SJSA1 (cell line): ENCODE results near the gene TMEM232. TPM values are rescaled to one million over a fixed set of nuclear protein-coding genes. Genes with fewer than 3 reads are reported as not detected.
"Not testable (repeated sequence)": the region's sequence is repeated elsewhere in the genome, so short reads cannot be mapped to it uniquely, and the experiment has no call there.

Experiments
- DNase-seq, 2 experiments: peaks; one replicate each; pipeline ENCODE4 v3.0.0-alpha.2; 2015 to 2020; ENCODE audit warnings: low spot score in 2 of 2, low read depth in 1 of 2
- H3K27ac ChIP-seq: fragments of 250-450 bp; sonication (Bioruptor Pico); 2 replicates; pipeline ENCODE4 v1.5.1; 2020; ENCODE audit warnings: mild to moderate bottlenecking, moderate library complexity
- H3K27me3 ChIP-seq: fragments of 250-450 bp; sonication (Bioruptor Pico); replicated peaks from 2 replicates; pipeline ENCODE4 v1.5.1; 2020; ENCODE audit warnings: mild to moderate bottlenecking, moderate library complexity
- H3K36me3 ChIP-seq: fragments of 250-450 bp; sonication (Bioruptor Pico); 2 replicates; pipeline ENCODE4 v1.5.1; 2020; ENCODE audit warnings: mild to moderate bottlenecking
- H3K4me1 ChIP-seq: fragments of 250-450 bp; sonication (Bioruptor Pico); replicated peaks from 2 replicates; pipeline ENCODE4 v1.6.1; 2021; ENCODE audit warnings: mild to moderate bottlenecking
- H3K4me3 ChIP-seq: fragments of 250-450 bp; sonication (Bioruptor Pico); 2 replicates; pipeline ENCODE4 v1.5.1; 2020; ENCODE audit warnings: mild to moderate bottlenecking
- H3K9me3 ChIP-seq: fragments of 250-450 bp; sonication (Bioruptor Pico); replicated peaks from 2 replicates; pipeline ENCODE4 v1.5.1; 2020; ENCODE audit warnings: mild to moderate bottlenecking
- total RNA-seq: library from RNA; depleted of rRNA; stranded (reverse); fragments of >200 nt; shearing (Covaris generic); gene quantifications from 2 replicates; pipeline ENCODE4 v1.2.3, GENCODE V29; 2014

Gene TMEM232
- total RNA-seq, 1 experiment from 2014 or later: 2.1 TPM

DNA sequence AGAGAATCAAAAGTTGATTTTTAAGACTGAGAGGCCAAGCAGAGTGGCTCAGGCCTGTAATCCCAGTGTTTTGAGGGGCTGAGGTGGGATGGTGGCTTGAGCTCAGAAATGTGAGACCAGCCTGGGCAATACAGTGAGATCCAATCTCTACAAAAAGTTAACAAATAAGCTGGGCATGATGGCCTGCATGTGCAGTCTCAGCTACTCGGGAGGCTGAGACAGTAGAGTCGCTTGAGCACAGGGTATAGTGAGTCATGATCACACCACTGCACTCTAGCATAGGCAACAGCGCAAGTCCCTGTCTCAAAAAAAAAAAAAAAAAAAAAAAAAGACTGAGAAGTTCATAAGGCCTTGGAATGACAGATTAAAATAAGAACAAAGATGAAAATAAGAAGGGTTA is 177.2 kb downstream of the TMEM232 start:
- no peaks in the 10 kb centered on the region for H3K9me3 ChIP-seq
- DNase-seq: no peak

DNA sequence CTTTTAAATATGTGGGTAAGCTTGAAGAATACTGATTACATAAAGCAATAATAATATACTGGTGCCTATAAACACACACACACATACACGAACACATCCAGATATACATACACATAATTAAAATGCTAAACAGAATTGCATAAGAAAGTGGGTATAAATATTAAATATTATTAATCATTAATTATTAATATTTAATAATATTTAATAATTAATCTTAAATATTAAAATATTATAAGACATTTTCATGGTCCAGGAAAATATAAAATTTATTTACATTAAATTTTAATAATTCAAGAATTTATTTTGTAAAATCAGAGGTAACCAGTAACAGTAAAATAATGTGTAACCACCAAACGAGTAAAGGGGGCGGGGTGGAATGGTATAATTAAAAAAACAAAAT is 178.3 kb downstream of the TMEM232 start:
- no peaks in the 10 kb centered on the region for H3K27me3 ChIP-seq
- no peak overlapping the region for H3K4me3 ChIP-seq
- H3K27ac ChIP-seq: no peak overlapping the region
- H3K4me1 ChIP-seq: no peaks in the 10 kb centered on the region
- no peaks in the 10 kb centered on the region for H3K9me3 ChIP-seq
- H3K36me3 ChIP-seq: no peaks in the 10 kb centered on the region
- no peak for DNase-seq

More for the DNA sequence above, 177.2 kb downstream of the TMEM232 start:
- H3K36me3 ChIP-seq: no peaks in the 10 kb centered on the region
- no peak overlapping the region for H3K27ac ChIP-seq
- no peaks in the 10 kb centered on the region for H3K27me3 ChIP-seq
- no peaks in the 10 kb centered on the region for H3K4me1 ChIP-seq
- no peak overlapping the region for H3K4me3 ChIP-seq

DNA sequence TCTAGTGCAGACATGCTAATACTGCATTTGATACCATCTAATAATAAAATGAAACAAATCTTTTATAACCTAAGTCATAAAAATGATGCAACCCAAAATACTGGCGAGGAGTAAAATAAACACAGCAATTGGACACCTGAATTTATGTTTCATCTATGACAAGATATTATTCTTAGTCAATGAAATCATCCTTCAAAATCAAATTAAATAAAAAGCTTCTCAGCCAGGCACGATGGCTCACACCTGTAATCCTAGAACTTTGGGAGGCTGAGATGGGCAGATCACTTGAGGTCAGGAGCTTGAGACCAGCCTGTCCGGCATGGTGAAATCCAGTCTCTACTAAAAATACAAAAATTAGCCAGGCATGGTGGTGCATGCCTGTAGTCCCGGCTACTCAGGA is 179.0 kb downstream of the TMEM232 start:
- no peak for DNase-seq
- Histone ChIP-seq H3K36me3 (no peaks in the 10 kb centered on the region), H3K27me3 (no peaks in the 10 kb centered on the region), H3K4me1 (no peaks in the 10 kb centered on the region), H3K27ac (no peak overlapping the region), H3K4me3 (no peak overlapping the region), H3K9me3 (no peaks in the 10 kb centered on the region)

DNA sequence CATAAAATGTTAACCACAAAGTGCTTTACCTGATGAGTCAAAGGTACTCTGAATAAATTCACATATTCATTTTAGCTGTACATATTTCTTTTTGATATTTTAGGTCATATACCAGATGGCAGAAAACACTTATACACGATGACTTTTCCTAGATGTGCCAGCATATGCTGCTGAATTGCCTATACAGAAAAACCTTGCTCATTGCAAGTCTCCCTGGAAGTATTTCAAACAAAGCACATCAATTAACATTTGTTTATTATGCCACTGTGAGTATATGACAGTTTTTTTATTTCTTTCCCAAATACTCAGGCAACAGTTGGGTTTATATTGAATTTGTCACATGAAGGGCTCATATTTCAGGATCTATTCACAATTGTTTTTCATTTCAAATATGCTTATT is 180.8 kb downstream of the TMEM232 start:
- DNase-seq: no peak
- H3K27ac ChIP-seq: no peak overlapping the region
- no peaks in the 10 kb centered on the region for H3K27me3 ChIP-seq
- H3K9me3 ChIP-seq: no peaks in the 10 kb centered on the region
- H3K4me3 ChIP-seq: no peak overlapping the region
- H3K36me3 ChIP-seq: no peaks in the 10 kb centered on the region
- no peaks in the 10 kb centered on the region for H3K4me1 ChIP-seq

DNA sequence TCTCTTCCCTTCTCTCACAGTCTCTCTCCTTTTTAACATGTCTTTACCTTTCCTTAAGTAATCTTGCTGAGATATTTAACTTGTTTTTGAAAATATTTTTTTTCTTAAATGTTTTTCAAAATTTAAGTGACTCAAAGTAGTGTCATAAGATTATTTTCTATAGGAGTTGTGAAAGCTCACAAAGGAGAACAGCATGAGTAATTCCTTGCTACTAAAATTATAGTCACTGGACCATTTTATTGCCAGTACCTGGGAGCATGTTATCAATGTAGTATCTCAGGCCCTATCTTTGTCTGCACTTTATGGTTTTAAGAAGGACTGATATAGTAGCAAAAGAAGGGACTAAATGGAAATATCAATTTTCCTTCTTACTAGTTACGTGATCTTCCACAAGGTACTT is 181.9 kb downstream of the TMEM232 start:
- Histone ChIP-seq H3K4me1 (no peaks in the 10 kb centered on the region), H3K4me3 (no peak overlapping the region), H3K9me3 (no peaks in the 10 kb centered on the region), H3K27me3 (no peaks in the 10 kb centered on the region), H3K36me3 (no peaks in the 10 kb centered on the region), H3K27ac (no peak overlapping the region)
- DNase-seq: no peak

DNA sequence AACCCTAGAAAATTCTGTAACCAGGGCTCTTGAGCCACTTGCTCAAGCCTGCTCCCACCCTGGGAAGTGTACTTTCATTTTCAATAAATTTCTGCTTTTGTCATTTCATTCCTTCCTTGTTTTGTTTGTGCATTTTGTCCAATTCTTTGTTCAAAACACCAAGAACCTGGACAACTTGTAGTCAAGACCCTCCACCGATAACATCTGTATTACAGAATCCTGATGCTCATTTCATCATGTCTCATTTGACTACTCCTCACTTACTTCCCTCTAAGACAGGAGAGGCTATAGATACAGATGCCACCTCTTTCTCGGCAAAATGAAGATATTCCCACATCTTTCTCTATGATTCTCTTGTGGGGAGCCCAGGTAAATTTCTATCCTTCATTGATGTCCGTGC is 183.5 kb downstream of the TMEM232 start:
- Histone ChIP-seq H3K4me1 (no peaks in the 10 kb centered on the region), H3K9me3 (no peaks in the 10 kb centered on the region), H3K27me3 (no peaks in the 10 kb centered on the region), H3K4me3 (no peak overlapping the region), H3K27ac (no peak overlapping the region), H3K36me3 (no peaks in the 10 kb centered on the region)
- DNase-seq: no peak

DNA sequence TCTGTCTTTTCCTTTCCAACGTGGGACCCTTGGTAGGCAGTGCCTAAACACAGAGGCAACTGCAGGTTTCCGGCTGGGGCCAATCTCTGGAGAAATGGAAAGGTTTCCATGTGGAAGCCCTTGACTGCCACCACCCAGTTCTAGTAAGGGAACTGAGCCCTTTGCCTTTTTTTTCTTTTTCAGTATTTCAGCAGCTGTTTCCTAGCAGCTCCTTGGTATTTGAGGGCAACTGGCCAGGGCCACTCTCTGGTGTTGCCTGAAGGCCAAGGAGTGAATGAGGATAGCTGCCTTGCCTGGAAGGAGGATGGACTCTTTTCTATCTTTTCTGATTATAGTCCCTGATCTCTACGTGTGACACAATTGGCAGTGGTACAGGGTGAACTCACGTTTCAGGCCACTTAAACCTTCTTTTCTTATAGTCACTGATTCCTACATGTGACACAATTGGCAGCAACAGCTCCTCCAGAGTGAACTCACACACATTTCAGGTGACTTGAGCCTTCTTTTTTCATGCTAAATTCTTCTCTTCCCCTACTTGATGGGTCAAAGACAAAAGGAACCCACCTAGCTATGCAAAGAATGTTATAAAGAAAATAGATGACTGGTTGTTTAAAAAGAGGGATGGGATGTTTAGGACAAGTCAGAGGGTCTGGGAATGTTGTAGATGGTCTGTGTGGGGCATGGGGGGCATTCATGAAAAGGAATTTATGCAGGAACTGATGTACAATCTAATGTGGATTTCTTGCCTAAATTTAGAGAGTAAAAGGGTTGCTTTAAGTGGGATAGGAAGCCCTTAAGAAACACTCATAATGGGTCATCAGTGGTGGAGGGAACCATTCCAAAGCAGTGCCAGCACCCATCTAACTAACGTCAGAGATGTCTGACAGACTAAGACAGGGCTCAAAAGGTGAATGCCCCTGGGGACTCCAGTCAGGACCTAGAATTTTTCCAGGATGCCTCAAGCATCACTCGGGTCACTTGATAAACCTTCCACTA is 190.1 kb downstream of the TMEM232 start:
- no peak overlapping the region for H3K27ac ChIP-seq
- no peaks in the 10 kb centered on the region for H3K36me3 ChIP-seq
- no peaks in the 10 kb centered on the region for H3K27me3 ChIP-seq
- no peak for DNase-seq
- H3K4me3 ChIP-seq: no peak overlapping the region
- H3K4me1 ChIP-seq: no peaks in the 10 kb centered on the region
- no peaks in the 10 kb centered on the region for H3K9me3 ChIP-seq

DNA sequence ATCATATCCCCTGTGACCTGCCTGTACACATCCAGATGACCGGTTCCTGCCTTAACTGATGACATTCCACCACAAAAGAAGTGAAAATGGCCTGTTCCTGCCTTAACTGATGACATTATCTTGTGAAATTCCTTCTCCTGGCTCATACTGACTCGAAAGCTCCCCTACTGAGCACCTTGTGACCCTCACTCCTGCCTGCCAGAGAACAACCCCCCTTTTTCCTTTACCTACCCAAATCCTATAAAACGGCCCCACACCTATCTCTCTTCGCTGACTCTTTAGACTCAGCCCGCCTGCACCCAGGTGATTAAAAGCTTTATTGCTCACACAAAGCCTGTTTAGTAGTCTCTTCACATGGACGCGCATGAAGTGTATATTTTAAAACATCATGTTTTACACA is 191.3 kb downstream of the TMEM232 start:
- H3K36me3 ChIP-seq, H3K4me3 ChIP-seq, H3K27ac ChIP-seq, H3K27me3 ChIP-seq, H3K9me3 ChIP-seq, DNase-seq, H3K4me1 ChIP-seq: not testable (repeated sequence)

DNA sequence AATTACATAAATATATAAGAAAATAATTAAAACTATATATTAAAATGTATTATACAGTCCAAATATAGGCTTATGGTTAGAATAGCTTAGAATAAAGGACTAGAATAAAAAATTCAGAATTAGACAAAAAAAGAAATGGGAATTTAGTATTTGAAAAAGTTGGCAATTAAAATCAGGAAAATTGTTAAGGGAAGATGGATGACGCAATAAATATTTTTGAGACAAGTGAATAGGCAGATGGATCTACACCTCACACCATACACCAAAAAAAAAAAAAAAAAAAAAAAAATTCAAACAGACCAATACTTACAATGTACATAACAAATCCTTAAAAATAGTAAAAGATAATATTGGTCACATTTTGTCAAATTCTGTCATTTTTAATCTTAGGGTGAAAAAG is 200.7 kb downstream of the TMEM232 start:
- Histone ChIP-seq H3K4me3 (no peak overlapping the region), H3K36me3 (no peaks in the 10 kb centered on the region), H3K4me1 (no peaks in the 10 kb centered on the region), H3K9me3 (no peaks in the 10 kb centered on the region), H3K27ac (no peak overlapping the region), H3K27me3 (no peaks in the 10 kb centered on the region)
- DNase-seq: no peak

DNA sequence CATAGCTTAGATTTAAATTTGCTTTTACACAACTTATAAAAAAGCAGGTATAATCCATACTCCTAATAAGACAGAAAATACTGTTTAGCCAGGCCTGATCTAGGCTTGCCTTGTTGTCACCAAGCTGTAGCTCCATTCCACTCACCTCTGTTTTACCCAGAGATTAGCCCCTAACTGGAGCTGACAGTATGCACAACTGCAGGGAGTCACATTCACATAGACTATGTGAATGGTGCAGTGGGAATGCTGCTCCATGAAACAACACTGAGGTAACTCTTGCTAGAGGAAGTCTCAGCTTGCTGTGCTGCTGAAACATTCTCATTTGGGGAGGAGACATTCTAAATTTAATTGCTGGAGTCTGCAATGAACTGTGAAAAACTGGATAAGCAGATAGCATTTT is 209.1 kb downstream of the TMEM232 start:
- Histone ChIP-seq H3K4me3 (no peak overlapping the region), H3K36me3 (no peaks in the 10 kb centered on the region), H3K27me3 (no peaks in the 10 kb centered on the region), H3K9me3 (no peaks in the 10 kb centered on the region), H3K27ac (no peak overlapping the region), H3K4me1 (no peaks in the 10 kb centered on the region)
- DNase-seq: no peak

DNA sequence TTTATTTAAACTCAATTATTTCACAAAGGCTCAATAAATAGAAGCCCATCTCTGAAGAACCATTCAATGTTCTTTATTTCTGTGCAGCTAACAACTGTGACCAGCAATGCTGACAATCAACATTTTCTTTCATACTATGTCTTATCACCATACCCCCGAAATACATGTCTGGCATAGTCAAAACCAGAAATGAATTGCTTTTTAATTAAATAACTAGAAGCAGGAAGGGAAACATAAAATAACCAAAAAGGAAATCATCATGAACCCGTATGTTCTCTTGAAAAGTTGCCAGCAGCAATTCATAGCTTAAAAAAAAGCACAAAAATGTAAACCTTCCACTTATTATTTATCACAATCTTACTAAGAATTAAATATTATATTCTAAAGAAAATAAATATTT is 212.4 kb downstream of the TMEM232 start:
- Histone ChIP-seq H3K36me3 (no peaks in the 10 kb centered on the region), H3K4me3 (no peak overlapping the region), H3K27me3 (no peaks in the 10 kb centered on the region), H3K27ac (no peak overlapping the region), H3K4me1 (no peaks in the 10 kb centered on the region), H3K9me3 (no peaks in the 10 kb centered on the region)
- no peak for DNase-seq

DNA sequence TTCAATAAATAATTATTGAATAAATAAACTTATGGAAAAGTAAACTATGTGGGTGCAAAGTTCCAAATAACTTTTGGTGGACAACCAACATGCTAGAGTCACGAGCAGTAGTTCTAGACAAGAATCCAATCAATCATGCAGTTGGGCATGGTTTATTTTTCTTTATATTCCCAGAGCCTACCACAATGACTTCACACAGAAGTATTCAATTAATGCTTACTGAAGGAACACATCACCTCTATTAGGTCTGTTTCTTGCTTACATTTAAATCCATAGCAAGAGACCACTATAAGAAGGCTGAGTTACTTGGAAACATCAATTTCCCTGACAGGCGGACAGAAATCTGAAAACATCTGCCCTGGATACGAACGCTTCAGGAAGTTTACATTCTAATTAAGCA is 214.2 kb downstream of the TMEM232 start:
- no peaks in the 10 kb centered on the region for H3K36me3 ChIP-seq
- no peaks in the 10 kb centered on the region for H3K27me3 ChIP-seq
- no peak overlapping the region for H3K4me3 ChIP-seq
- no peaks in the 10 kb centered on the region for H3K9me3 ChIP-seq
- no peaks in the 10 kb centered on the region for H3K4me1 ChIP-seq
- no peak overlapping the region for H3K27ac ChIP-seq
- no peak for DNase-seq

DNA sequence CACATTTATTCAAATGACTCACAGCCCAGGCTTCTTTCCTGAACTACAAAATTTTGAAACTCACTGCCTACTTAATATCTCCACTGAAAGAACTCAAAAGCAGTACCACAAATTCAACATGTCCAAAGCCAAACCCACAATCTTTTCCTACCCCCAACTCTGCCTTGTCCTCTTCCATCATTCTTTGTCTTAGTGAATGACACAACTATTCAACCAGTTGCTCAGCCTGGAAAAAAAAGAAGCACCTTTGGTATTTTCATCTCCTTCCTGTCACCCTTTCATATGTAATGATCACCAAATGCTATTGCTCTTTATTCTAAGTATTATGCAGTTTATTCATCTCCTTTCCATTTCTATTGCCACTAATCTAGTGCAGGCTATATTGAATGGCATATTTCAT is 216.3 kb downstream of the TMEM232 start:
- Histone ChIP-seq H3K27ac (no peak overlapping the region), H3K9me3 (no peaks in the 10 kb centered on the region), H3K4me1 (no peaks in the 10 kb centered on the region), H3K36me3 (no peaks in the 10 kb centered on the region), H3K27me3 (no peaks in the 10 kb centered on the region), H3K4me3 (no peak overlapping the region)
- no peak for DNase-seq

DNA sequence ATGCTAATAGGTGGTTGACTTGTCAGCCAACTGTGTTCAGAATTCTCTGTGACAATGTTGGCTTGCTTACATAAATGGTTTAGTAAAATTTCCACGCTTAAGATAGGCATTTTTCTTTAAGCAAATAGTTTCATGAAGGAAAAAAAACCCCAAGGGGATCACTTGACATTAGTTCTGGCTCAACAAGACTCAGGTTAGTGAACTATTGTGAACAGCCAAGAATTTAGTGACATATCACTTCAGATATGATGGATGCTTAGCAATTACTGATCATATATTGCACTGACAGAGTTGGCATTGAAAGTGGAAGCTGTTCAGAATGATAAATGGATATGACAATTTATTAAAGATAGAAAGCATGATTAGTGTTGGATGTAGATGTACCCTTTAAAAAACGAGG is 218.5 kb downstream of the TMEM232 start:
- Histone ChIP-seq H3K9me3 (no peaks in the 10 kb centered on the region), H3K4me3 (no peak overlapping the region), H3K27me3 (no peaks in the 10 kb centered on the region), H3K4me1 (no peaks in the 10 kb centered on the region), H3K36me3 (no peaks in the 10 kb centered on the region), H3K27ac (no peak overlapping the region)
- no peak for DNase-seq

DNA sequence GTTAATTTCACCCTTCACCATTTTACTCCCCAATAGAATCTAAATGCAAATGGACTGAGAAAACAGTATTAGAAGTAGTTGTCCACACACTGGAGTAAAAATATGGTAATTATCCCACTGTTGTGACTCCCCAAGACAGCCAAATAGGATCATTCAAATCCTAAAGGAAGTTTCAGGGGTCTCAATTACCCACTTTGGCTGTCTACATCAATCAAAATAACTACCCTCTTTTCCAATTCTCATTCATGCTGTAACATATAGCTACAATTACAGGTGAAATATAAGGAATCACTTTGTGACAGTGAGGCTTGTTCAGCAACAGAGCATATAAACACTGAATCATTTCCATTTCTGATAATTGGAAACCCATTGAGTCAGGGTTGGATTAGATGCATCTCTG is 220.1 kb downstream of the TMEM232 start:
- Histone ChIP-seq H3K27ac (no peak overlapping the region), H3K4me3 (no peak overlapping the region), H3K4me1 (no peaks in the 10 kb centered on the region), H3K27me3 (no peaks in the 10 kb centered on the region), H3K36me3 (no peaks in the 10 kb centered on the region), H3K9me3 (no peaks in the 10 kb centered on the region)
- DNase-seq: no peak
